Fibroblast of pulmonary artery (primary cell): ENCODE data around the gene CSK.

Experiments used
- DNase-seq: peaks from one replicate; pipeline ENCODE4 v3.0.0-alpha.2; 2010; ENCODE audit warnings: low read depth
- H3K4me3 ChIP-seq: replicated peaks from 2 replicates; pipeline ENCODE4 v1.5.1; 2011; ENCODE audit warnings: low read depth, mild to moderate bottlenecking, control low read depth, low read length, moderate library complexity
- TF ChIP-seq, protein P1 (sequence below): IDR thresholded peaks from 2 replicates; pipeline ENCODE4 v1.5.1; 2011; ENCODE audit warnings: mild to moderate bottlenecking, control low read depth, low read length, inconsistent platforms; ENCODE audit errors: missing control alignments

Gene CSK

GRCh38 chr15:74802862-74803447, 21.1 kb downstream of the CSK start:
- no peak overlapping the region for H3K4me3 ChIP-seq
- DNase-seq, result no peak
- TF ChIP-seq, protein P1, sequence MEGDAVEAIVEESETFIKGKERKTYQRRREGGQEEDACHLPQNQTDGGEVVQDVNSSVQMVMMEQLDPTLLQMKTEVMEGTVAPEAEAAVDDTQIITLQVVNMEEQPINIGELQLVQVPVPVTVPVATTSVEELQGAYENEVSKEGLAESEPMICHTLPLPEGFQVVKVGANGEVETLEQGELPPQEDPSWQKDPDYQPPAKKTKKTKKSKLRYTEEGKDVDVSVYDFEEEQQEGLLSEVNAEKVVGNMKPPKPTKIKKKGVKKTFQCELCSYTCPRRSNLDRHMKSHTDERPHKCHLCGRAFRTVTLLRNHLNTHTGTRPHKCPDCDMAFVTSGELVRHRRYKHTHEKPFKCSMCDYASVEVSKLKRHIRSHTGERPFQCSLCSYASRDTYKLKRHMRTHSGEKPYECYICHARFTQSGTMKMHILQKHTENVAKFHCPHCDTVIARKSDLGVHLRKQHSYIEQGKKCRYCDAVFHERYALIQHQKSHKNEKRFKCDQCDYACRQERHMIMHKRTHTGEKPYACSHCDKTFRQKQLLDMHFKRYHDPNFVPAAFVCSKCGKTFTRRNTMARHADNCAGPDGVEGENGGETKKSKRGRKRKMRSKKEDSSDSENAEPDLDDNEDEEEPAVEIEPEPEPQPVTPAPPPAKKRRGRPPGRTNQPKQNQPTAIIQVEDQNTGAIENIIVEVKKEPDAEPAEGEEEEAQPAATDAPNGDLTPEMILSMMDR, result no peak

GRCh38 chr15:74804935-74805334, 23.1 kb downstream of the CSK start:
- no peak overlapping the region for H3K4me3 ChIP-seq
- TF ChIP-seq, protein P1, result no peak
- DNase-seq, result no peak

DNA sequence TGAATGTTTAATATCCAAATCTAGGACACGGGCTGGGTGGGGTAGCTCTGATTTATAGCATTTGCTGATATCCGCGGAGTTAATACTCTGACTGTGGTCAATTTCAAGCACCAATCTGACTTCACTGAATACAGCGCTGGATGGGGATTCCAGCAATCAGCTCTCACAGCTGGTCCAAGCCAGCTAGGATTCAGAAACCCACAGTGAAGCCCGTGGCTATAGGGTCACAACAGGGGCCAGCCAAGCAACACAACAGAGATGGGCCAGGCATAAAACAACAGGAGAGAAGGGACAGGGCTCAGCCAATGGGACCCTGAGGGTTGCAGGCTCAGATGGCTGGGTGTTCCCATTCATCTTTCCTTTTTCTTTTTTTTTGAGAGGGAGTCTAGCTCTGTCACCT, 25.4 kb downstream of the CSK start:
- no peak for DNase-seq
- H3K4me3 ChIP-seq, result no peak overlapping the region
- TF ChIP-seq, protein P1, result no peak

GRCh38 chr15:74808078-74808839, 26.4 kb downstream of the CSK start:
- TF ChIP-seq, protein P1, result no peak
- no peak overlapping the region for H3K4me3 ChIP-seq
- no peak for DNase-seq

- no peak for DNase-seq
- no peak overlapping the region for H3K4me3 ChIP-seq
- TF ChIP-seq, protein P1, result no peak
Observed at GRCh38 chr15:74808840-74809229, 27.0 kb downstream of the CSK start.

DNA sequence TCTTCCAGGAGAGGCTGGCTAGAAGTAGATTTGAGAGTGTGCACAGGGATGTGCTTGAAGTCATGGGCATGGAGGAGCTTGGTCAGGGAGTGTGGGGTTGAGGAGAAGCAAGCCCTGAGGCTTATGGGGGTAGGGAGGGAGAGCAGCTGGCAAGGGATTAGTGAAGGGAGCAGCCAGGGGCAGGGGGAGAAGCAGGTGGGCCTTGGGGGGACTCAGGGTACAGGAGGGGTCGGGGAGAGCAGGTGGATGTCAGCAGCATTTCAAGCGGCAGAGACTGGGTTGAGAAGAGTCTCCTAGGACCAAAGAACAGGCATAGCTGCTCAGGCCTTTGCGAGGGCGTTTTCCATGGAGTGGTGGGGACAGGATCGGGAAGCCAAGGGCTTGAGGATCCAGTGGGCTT, 27.4 kb downstream of the CSK start:
- no peak overlapping the region for H3K4me3 ChIP-seq
- TF ChIP-seq, protein P1, result no peak
- no peak for DNase-seq

DNA sequence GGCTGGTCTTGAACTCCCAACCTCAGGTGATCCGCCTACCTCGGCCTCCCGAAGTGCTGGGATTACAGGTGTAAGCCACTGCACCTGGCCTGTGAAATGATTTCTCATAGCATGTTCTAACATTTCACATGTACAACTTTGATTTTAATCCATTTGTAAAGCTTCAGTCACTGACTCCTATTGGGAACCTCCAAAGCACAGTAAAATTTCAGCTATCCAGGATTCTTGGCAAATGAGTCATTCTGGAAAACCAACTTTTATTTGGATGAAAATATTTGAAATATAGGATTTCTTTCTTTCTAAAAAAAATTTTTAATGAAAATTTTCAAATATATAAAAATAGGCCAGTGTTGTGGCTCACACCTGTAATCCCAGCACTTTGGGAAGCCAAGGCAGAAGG, 28.1 kb downstream of the CSK start:
- TF ChIP-seq, protein P1, result no peak
- DNase-seq, result no peak
- H3K4me3 ChIP-seq, result no peak overlapping the region
